DMS53 (cell line): ENCODE measurements around the gene PAN3.

Experiments used
- DNase-seq: peaks from one replicate; lab custom pipeline; 2025; lab: John Stamatoyannopoulos, UW

Gene PAN3

GRCh38 chr13:28138756-28139470 lies 568 bp downstream of the PAN3 start:
- peak; percentile 90 for DNase-seq

GRCh38 chr13:28140433-28141125 lies 2.2 kb downstream of the PAN3 start:
- DNase-seq = no peak

GRCh38 chr13:28141542-28141941 lies 3.2 kb downstream of the PAN3 start:
- DNase-seq = peak; percentile 45

GRCh38 chr13:28145049-28145448 lies 6.7 kb downstream of the PAN3 start:
- DNase-seq = peak; percentile 24

- DNase-seq = no peak
These were observed 9.2 kb downstream of the PAN3 start for GRCh38 chr13:28147495-28147894.

- no peak for DNase-seq
These were observed 20.7 kb downstream of the PAN3 start for GRCh38 chr13:28159057-28159456.

GRCh38 chr13:28161370-28161769 lies 23.0 kb downstream of the PAN3 start:
- DNase-seq = no peak

GRCh38 chr13:28163587-28163986 lies 25.2 kb downstream of the PAN3 start:
- no peak for DNase-seq

- no peak for DNase-seq
These were observed 27.9 kb downstream of the PAN3 start for GRCh38 chr13:28166257-28166656.

GRCh38 chr13:28171266-28171665 lies 32.9 kb downstream of the PAN3 start:
- peak; percentile 43 for DNase-seq

GRCh38 chr13:28172947-28173346 lies 34.6 kb downstream of the PAN3 start:
- no peak for DNase-seq

- no peak for DNase-seq
These were observed 35.4 kb downstream of the PAN3 start for GRCh38 chr13:28173793-28174192.

- DNase-seq = no peak
These were observed 39.0 kb downstream of the PAN3 start for GRCh38 chr13:28177327-28177726.

GRCh38 chr13:28177877-28178276 lies 39.5 kb downstream of the PAN3 start:
- DNase-seq = no peak

- DNase-seq = no peak
These were observed 41.6 kb downstream of the PAN3 start for GRCh38 chr13:28179974-28180373.

- DNase-seq = no peak
These were observed 43.1 kb downstream of the PAN3 start for GRCh38 chr13:28181413-28181812.

- DNase-seq = no peak
These were observed 46.9 kb downstream of the PAN3 start for GRCh38 chr13:28185256-28185655.

GRCh38 chr13:28199089-28199488 lies 60.7 kb downstream of the PAN3 start:
- no peak for DNase-seq

GRCh38 chr13:28204043-28204442 lies 65.7 kb downstream of the PAN3 start:
- peak; percentile 98 for DNase-seq

- DNase-seq = peak; percentile 61
These were observed 66.5 kb downstream of the PAN3 start for GRCh38 chr13:28204690-28205443.

- no peak for DNase-seq
These were observed 80.3 kb downstream of the PAN3 start for GRCh38 chr13:28218679-28219078.

GRCh38 chr13:28219408-28220099 lies 81.2 kb downstream of the PAN3 start:
- no peak for DNase-seq
